T-helper 9 cell (primary cell): ENCODE data around the gene MAP7.

Source experiments
- DNase-seq: peaks from one replicate; pipeline ENCODE4 v3.0.0-alpha.2; 2020

Gene MAP7

GRCh38 chr6:136563386-136564152, 13.3 kb upstream of the MAP7 start:
- no peak for DNase-seq

GRCh38 chr6:136562211-136562610, 12.0 kb upstream of the MAP7 start:
- no peak for DNase-seq

- DNase-seq: no peak
These were observed 3.1 kb upstream of the MAP7 start for GRCh38 chr6:136553166-136553787.

- DNase-seq: no peak
These were observed 1.8 kb upstream of the MAP7 start for GRCh38 chr6:136552054-136552453.

GRCh38 chr6:136551103-136551502, 881 bp upstream of the MAP7 start:
- DNase-seq: no peak

GRCh38 chr6:136550045-136550329, 235 bp downstream of the MAP7 start:
- DNase-seq: no peak

- DNase-seq: no peak
These were observed 750 bp downstream of the MAP7 start for GRCh38 chr6:136549300-136550044.

- no peak for DNase-seq
These were observed 1.5 kb downstream of the MAP7 start for GRCh38 chr6:136548582-136549299.

GRCh38 chr6:136547871-136548270, 2.4 kb downstream of the MAP7 start:
- DNase-seq: no peak

- no peak for DNase-seq
These were observed 2.9 kb downstream of the MAP7 start for GRCh38 chr6:136547336-136547735.

- DNase-seq: no peak
These were observed 3.9 kb downstream of the MAP7 start for GRCh38 chr6:136546331-136546730.

GRCh38 chr6:136544326-136544725, 5.9 kb downstream of the MAP7 start:
- no peak for DNase-seq

GRCh38 chr6:136541395-136541794, 8.8 kb downstream of the MAP7 start:
- no peak for DNase-seq

GRCh38 chr6:136539967-136540652, 10.1 kb downstream of the MAP7 start:
- DNase-seq: no peak

GRCh38 chr6:136538836-136539235, 11.4 kb downstream of the MAP7 start:
- DNase-seq: no peak

- no peak for DNase-seq
These were observed 14.2 kb downstream of the MAP7 start for GRCh38 chr6:136535880-136536650.

- no peak for DNase-seq
These were observed 15.0 kb downstream of the MAP7 start for GRCh38 chr6:136535017-136535765.

- DNase-seq: no peak
These were observed 16.0 kb downstream of the MAP7 start for GRCh38 chr6:136534268-136534667.

GRCh38 chr6:136533487-136533886, 16.7 kb downstream of the MAP7 start:
- no peak for DNase-seq

- DNase-seq: no peak
These were observed 18.2 kb downstream of the MAP7 start for GRCh38 chr6:136532030-136532429.

GRCh38 chr6:136529710-136530109, 20.5 kb downstream of the MAP7 start:
- DNase-seq: no peak
